Kidney (tissue), 14 donors: ENCODE measurements around the gene TRERF1. TPM values are rescaled to one million over a fixed set of nuclear protein-coding genes. Genes with fewer than 3 reads are reported as not detected.

Experiments
- DNase-seq, 5 donors: peaks; one replicate each; pipeline ENCODE4 v3.0.0-alpha.2; 2013 to 2020
- FAIRE-seq: peaks from 2 replicates; lab custom pipeline; 2012; peaks lifted over from hg19 to GRCh38; lab: Jason Lieb, UNC
- H3K27ac ChIP-seq, 2 donors: one replicate each; pipeline ENCODE4 v1.7.0; 2013; ENCODE audit warnings: low read depth in 2 of 2, low read length in 2 of 2, inconsistent platforms in 1 of 2
- H3K27me3 ChIP-seq: one replicate; pipeline ENCODE4 v1.7.1; 2013; ENCODE audit warnings: low read length, inconsistent platforms; ENCODE audit not compliant: control insufficient read depth, insufficient read depth
- H3K36me3 ChIP-seq, 3 donors: one replicate each; pipeline versions ENCODE4 v1.7.0 to v1.7.1; 2013; ENCODE audit warnings: low read length in 3 of 3, control low read depth in 1 of 3, inconsistent platforms in 1 of 3; ENCODE audit not compliant: insufficient read depth in 3 of 3, control insufficient read depth in 2 of 3
- H3K4me1 ChIP-seq, 3 donors: one replicate each; pipeline versions ENCODE4 v1.7.0 to v1.7.1; 2013; ENCODE audit warnings: low read length in 3 of 3, inconsistent platforms in 1 of 3, low read depth in 1 of 3; ENCODE audit not compliant: control insufficient read depth in 2 of 3, insufficient read depth in 2 of 3
- H3K4me3 ChIP-seq, 3 donors: one replicate each; pipeline versions ENCODE4 v1.7.0 to v1.8.1; 2013; ENCODE audit warnings: low read length in 3 of 3, control low read depth in 1 of 3, inconsistent platforms in 1 of 3
- H3K9ac ChIP-seq, 3 donors: one replicate each; pipeline versions ENCODE4 v1.7.0 to v1.7.1; 2013; ENCODE audit warnings: low read length in 3 of 3, control low read depth in 1 of 3, inconsistent platforms in 1 of 3
- H3K9me3 ChIP-seq, 3 donors: one replicate each; pipeline versions ENCODE4 v1.7.0 to v1.7.1; 2013; ENCODE audit warnings: low read length in 3 of 3, control low read depth in 1 of 3, inconsistent platforms in 1 of 3; ENCODE audit not compliant: control insufficient read depth in 2 of 3, insufficient read depth in 1 of 3
- intact Hi-C: fragments of 100-400 bp; cut with DNase I; formaldehyde crosslinking; loops from one replicate; pipeline ENCODE4 v1.11.1; 2022
- polyA plus RNA-seq: library from polyadenylated mRNA; stranded (reverse); fragments of 350-450 nt; fragmentation: Illumina TruSeq; extraction: RNeasy Lipid Tissue Mini Kit (QIAGEN cat#74804); gene quantifications from one replicate; pipeline ENCODE4 v1.2.3, GENCODE V29; 2014; ENCODE audit warnings: low read depth, low replicate concordance; ENCODE audit not compliant: insufficient read depth
- total RNA-seq: library from RNA; stranded (reverse); fragmentation: NEBNext Ultra II Directional; extraction: Animal tissue kit (Norgen Biotek cat#: 25700); gene quantifications from one replicate; pipeline ENCODE4 v1.2.1, GENCODE V29; 2021
- TF ChIP-seq, protein P1 (sequence below): IDR thresholded peaks from 3 replicates; pipeline ENCODE4 v1.5.1; 2012; ENCODE audit warnings: mild to moderate bottlenecking, moderate library complexity, borderline replicate concordance; ENCODE audit not compliant: insufficient read depth; ENCODE audit errors: extremely low read depth
- donor health status: control.
- donor health status: control.
- donor health status: control.
- donor health status: control.
- donor health status: control.
- donor health status: DM: yes; HTN: yes; CAD: no.
- donor health status: Normal renal cell carcinoma (clear cell type).

Gene TRERF1
- total and polyA plus RNA-seq, 2 donors from 2014 or later = 1.5 to 8.4 TPM

- peak overlapping the region in 1 of 2 donors; percentile 57 for H3K27ac ChIP-seq
- H3K4me3 ChIP-seq = no peak overlapping the region
- peak in 1 of 5 donors; percentile 87 for DNase-seq
Observed at GRCh38 chr6:42260396-42260888, 191.3 kb downstream of the TRERF1 start.

GRCh38 chr6:42259841-42260395, 191.8 kb downstream of the TRERF1 start:
- FAIRE-seq = no peak
- intact Hi-C loops = no loop called here
- peak in 4 of 5 donors; percentile 28 to 84 (median 67) for DNase-seq
- no peak overlapping the region for H3K9ac ChIP-seq
- peak overlapping the region in 1 of 2 donors; percentile 57 for H3K27ac ChIP-seq
- H3K4me3 ChIP-seq = no peak overlapping the region
- H3K9me3 ChIP-seq = no peaks in the 10 kb centered on the region
- TF ChIP-seq, protein P1, sequence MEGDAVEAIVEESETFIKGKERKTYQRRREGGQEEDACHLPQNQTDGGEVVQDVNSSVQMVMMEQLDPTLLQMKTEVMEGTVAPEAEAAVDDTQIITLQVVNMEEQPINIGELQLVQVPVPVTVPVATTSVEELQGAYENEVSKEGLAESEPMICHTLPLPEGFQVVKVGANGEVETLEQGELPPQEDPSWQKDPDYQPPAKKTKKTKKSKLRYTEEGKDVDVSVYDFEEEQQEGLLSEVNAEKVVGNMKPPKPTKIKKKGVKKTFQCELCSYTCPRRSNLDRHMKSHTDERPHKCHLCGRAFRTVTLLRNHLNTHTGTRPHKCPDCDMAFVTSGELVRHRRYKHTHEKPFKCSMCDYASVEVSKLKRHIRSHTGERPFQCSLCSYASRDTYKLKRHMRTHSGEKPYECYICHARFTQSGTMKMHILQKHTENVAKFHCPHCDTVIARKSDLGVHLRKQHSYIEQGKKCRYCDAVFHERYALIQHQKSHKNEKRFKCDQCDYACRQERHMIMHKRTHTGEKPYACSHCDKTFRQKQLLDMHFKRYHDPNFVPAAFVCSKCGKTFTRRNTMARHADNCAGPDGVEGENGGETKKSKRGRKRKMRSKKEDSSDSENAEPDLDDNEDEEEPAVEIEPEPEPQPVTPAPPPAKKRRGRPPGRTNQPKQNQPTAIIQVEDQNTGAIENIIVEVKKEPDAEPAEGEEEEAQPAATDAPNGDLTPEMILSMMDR = no peak
- H3K36me3 ChIP-seq = no peaks in the 10 kb centered on the region
- peaks cover 0 to 12% (median 0%) of the 10 kb centered on the region in 3 donors for H3K4me1 ChIP-seq
- H3K27me3 ChIP-seq = no peaks in the 10 kb centered on the region

More at GRCh38 chr6:42260396-42260888, 191.3 kb downstream of the TRERF1 start:
- no peaks in the 10 kb centered on the region for H3K9me3 ChIP-seq
- no peaks in the 10 kb centered on the region for H3K27me3 ChIP-seq
- no peak overlapping the region for H3K9ac ChIP-seq
- intact Hi-C loops = no loop called here
- no peak for FAIRE-seq
- H3K36me3 ChIP-seq = no peaks in the 10 kb centered on the region
- H3K4me1 ChIP-seq = peaks cover 0 to 12% (median 0%) of the 10 kb centered on the region in 3 donors
- TF ChIP-seq, protein P1 = no peak

DNA sequence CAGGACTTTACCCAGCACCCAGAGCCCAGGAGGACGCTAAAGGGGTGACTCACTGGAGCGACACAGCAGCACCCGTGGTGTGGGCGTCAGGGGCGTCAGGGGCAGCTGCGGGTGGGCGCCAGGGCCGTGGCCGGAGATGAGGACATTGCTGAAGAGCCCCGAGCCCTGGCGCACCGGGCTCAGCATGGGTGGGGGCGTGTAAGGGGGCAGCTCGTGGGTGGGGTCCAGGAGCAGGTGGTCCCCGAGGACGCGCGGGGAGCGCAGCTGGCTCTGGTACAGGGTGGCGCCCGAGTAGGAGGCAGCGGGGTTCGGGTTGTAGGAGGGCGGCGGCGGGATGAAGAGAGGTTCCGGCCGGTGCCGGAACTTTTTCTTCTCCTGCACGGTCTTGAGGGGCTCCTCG, 192.4 kb downstream of the TRERF1 start:
- DNase-seq = peak in 1 of 5 donors; percentile 85
- H3K4me1 ChIP-seq = peaks cover 0 to 9% (median 0%) of the 10 kb centered on the region in 3 donors
- peaks cover 0 to 2% (median 0%) of the 10 kb centered on the region in 3 donors for H3K36me3 ChIP-seq
- TF ChIP-seq, protein P1 = no peak
- H3K27ac ChIP-seq = peak overlapping the region in 1 of 2 donors; percentile 41
- no peaks in the 10 kb centered on the region for H3K9me3 ChIP-seq
- no peak for FAIRE-seq
- no peak overlapping the region for H3K9ac ChIP-seq
- intact Hi-C loops = no loop called here
- no peak overlapping the region for H3K4me3 ChIP-seq
- H3K27me3 ChIP-seq = no peaks in the 10 kb centered on the region
